ENCODE measurements around the gene PLCB4. TPM values are rescaled to one million over a fixed set of nuclear protein-coding genes. Genes with fewer than 3 reads are reported as not detected.

The PLCB4 gene
- total RNA-seq, 1 experiment from 2014 or later: 10.1 TPM

DNA sequence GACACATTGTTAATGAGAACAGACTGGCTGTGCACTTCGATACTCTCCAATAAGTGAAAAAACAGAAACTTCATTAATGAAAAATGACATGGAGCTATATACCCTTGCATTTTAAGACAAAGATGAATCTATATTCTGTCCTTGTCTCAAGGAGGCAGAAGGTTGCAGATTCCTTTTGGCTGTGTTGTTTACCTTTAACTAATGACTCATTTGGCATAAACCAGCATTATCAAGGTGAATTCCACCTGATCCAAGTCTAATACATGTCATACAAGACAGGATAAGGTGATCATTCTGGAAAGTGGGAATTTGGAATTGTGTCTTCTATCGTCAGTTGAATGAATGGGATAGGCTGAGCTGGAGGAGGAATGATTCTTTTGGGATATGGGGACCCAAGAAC, 192.9 kb downstream of the PLCB4 start:
- Histone ChIP-seq H3K9me3 (ENCODE audit: control insufficient read depth, low read depth, low read length) (no peaks in the 10 kb centered on the region), H3K4me2 (ENCODE audit: insufficient read depth, insufficient read length, low read length) (no peak overlapping the region), H2AK5ac (ENCODE audit: insufficient read length, low read length) (no peak overlapping the region), H3K9ac (ENCODE audit: extremely low read depth, insufficient read length, low read length) (no peak overlapping the region), H4K20me1 (ENCODE audit: control insufficient read depth, insufficient read depth, insufficient read length) (no peaks in the 10 kb centered on the region), H3K23me2 (ENCODE audit: insufficient read length, low read depth, low read length, poor library complexity, severe bottlenecking) (no peaks in the 10 kb centered on the region), H2BK5ac (ENCODE audit: insufficient read length, low read length) (no peak overlapping the region), H3K18ac (ENCODE audit: insufficient read length, low read depth, low read length) (no peak overlapping the region), H2BK15ac (ENCODE audit: low read depth, low read length) (no peak overlapping the region), H3K27ac (ENCODE audit: insufficient read length, low read depth, low read length) (no peak overlapping the region), H3K14ac (ENCODE audit: insufficient read depth, low read length) (no peak overlapping the region), H2BK12ac (ENCODE audit: insufficient read length, low read depth, low read length) (no peak overlapping the region), H2AFZ (ENCODE audit: low read length) (no peak overlapping the region), H3K4ac (ENCODE audit: low read depth, low read length) (no peak overlapping the region), H3K79me1 (ENCODE audit: insufficient read depth, low read depth, low read length, poor library complexity, severe bottlenecking) (no peaks in the 10 kb centered on the region), H3K27me3 (ENCODE audit: insufficient read depth, low read length) (no peaks in the 10 kb centered on the region), H4K8ac (replicated peaks; ENCODE audit: insufficient read length, low read depth, low read length) (no peak overlapping the region), H3K79me2 (ENCODE audit: insufficient read depth, low read length) (no peaks in the 10 kb centered on the region), H2BK20ac (ENCODE audit: low read depth, low read length, poor library complexity, severe bottlenecking) (no peak overlapping the region), H3K4me1 (ENCODE audit: insufficient read depth, low read length) (no peaks in the 10 kb centered on the region), H3T11ph (ENCODE audit: low read length) (no peak overlapping the region), H4K91ac (ENCODE audit: insufficient read length, low read depth, low read length) (no peak overlapping the region), H3K23ac (ENCODE audit: insufficient read length, low read depth, low read length) (no peak overlapping the region), H2BK120ac (ENCODE audit: low read depth, low read length, poor library complexity, severe bottlenecking) (no peak overlapping the region), H4K5ac (ENCODE audit: insufficient read length, low read depth, low read length) (no peak overlapping the region), H3K56ac (ENCODE audit: insufficient read length, low read depth, low read length) (no peak overlapping the region)
- Mint-ChIP-seq H3K9me3 (no peaks in the 10 kb centered on the region), H3K27ac (no peak overlapping the region; a peak in 1 of 7 replicates), H3K36me3 (ENCODE audit: insufficient read depth in 1 of 3, low read depth in 3 of 3) (no peaks in the 10 kb centered on the region), H3K27me3 (ENCODE audit: low read depth) (no peaks in the 10 kb centered on the region), H3K4me3 (no peak overlapping the region), H3K4me1 (peaks cover 6 to 8% of the 10 kb centered on the region in 2 experiments; a peak in 2 of 4 replicates)
- DNase-seq: no peak
- TF ChIP-seq, protein P1, sequence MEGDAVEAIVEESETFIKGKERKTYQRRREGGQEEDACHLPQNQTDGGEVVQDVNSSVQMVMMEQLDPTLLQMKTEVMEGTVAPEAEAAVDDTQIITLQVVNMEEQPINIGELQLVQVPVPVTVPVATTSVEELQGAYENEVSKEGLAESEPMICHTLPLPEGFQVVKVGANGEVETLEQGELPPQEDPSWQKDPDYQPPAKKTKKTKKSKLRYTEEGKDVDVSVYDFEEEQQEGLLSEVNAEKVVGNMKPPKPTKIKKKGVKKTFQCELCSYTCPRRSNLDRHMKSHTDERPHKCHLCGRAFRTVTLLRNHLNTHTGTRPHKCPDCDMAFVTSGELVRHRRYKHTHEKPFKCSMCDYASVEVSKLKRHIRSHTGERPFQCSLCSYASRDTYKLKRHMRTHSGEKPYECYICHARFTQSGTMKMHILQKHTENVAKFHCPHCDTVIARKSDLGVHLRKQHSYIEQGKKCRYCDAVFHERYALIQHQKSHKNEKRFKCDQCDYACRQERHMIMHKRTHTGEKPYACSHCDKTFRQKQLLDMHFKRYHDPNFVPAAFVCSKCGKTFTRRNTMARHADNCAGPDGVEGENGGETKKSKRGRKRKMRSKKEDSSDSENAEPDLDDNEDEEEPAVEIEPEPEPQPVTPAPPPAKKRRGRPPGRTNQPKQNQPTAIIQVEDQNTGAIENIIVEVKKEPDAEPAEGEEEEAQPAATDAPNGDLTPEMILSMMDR (conservative IDR thresholded peaks at IDR 0.05): no peak
- no CpG with 5 or more reads among the region's 2 CpGs for WGBS (ENCODE audit: extremely low coverage, insufficient read length, low lambda C conversion rate)
